Brain microvascular endothelial cell (primary cell): ENCODE data around the gene SMG6.
A peak's percentile ranks its signal among the peaks of the same experiment; 100 is the strongest.

ENCODE experiments used
- DNase-seq: peaks from one replicate; pipeline ENCODE4 v3.0.0-alpha.2; 2020
- H3K27ac ChIP-seq: fragments of 250-450 bp; sonication (Bioruptor Pico); 2 replicates; pipeline ENCODE4 v1.5.1; 2020; ENCODE audit warnings: mild to moderate bottlenecking, moderate library complexity
- H3K27me3 ChIP-seq: fragments of 250-450 bp; sonication (Bioruptor Pico); replicated peaks from 2 replicates; pipeline ENCODE4 v1.5.1; 2020; ENCODE audit warnings: mild to moderate bottlenecking
- H3K36me3 ChIP-seq: fragments of 250-450 bp; sonication (Bioruptor Pico); replicated peaks from 2 replicates; pipeline ENCODE4 v1.5.1; 2020; ENCODE audit warnings: mild to moderate bottlenecking
- H3K4me3 ChIP-seq: 2 replicates; pipeline ENCODE4 v1.5.1; 2011; ENCODE audit warnings: low read depth, mild to moderate bottlenecking, control low read depth, low read length, moderate library complexity
- in situ Hi-C: cut with HindIII; loops from 2 replicates; pipeline ENCODE4 v1.10.0; 2017; ENCODE audit warnings: low sequenced_read_pairs, low pct_ligation_motif_present
- TF ChIP-seq, protein P1 (sequence below): IDR thresholded peaks from 2 replicates; pipeline ENCODE4 v1.5.1; 2011; ENCODE audit warnings: low read depth, mild to moderate bottlenecking, moderate library complexity, low read length, control low read depth, inconsistent platforms; ENCODE audit errors: missing control alignments

Gene SMG6

DNA sequence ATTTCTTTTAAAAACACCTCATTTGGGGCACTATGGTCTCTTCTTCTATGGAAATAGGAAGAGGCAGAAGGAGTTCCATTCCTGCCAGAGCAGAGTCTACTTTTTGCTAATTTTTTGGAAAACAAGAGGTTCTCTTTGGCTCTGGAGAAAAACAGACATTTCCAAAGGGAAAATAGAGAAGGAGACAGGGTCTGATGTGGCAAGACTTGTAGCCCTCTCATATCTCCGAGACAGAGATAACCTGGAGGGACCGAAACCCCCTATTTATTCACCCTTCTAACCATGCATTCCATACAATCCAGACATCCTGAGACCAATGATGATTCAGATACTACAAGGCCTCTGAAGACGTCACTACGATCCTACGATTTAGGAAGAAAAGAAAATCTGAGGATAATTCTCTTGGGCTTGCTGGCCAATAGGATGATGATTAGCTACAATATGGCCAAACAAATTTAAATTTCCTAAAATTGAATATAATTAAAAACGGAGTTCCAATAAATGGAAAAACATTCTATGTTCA, 178.5 kb downstream of the SMG6 start:
- peak; percentile 87 for DNase-seq
- in situ Hi-C loops, result no loop called here
- Histone ChIP-seq H3K27me3 (no peaks in the 10 kb centered on the region), H3K4me3 (no peak overlapping the region), H3K27ac (peak overlapping the region; percentile 93), H3K36me3 (no peaks in the 10 kb centered on the region)
- TF ChIP-seq, protein P1, sequence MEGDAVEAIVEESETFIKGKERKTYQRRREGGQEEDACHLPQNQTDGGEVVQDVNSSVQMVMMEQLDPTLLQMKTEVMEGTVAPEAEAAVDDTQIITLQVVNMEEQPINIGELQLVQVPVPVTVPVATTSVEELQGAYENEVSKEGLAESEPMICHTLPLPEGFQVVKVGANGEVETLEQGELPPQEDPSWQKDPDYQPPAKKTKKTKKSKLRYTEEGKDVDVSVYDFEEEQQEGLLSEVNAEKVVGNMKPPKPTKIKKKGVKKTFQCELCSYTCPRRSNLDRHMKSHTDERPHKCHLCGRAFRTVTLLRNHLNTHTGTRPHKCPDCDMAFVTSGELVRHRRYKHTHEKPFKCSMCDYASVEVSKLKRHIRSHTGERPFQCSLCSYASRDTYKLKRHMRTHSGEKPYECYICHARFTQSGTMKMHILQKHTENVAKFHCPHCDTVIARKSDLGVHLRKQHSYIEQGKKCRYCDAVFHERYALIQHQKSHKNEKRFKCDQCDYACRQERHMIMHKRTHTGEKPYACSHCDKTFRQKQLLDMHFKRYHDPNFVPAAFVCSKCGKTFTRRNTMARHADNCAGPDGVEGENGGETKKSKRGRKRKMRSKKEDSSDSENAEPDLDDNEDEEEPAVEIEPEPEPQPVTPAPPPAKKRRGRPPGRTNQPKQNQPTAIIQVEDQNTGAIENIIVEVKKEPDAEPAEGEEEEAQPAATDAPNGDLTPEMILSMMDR, result no peak

DNA sequence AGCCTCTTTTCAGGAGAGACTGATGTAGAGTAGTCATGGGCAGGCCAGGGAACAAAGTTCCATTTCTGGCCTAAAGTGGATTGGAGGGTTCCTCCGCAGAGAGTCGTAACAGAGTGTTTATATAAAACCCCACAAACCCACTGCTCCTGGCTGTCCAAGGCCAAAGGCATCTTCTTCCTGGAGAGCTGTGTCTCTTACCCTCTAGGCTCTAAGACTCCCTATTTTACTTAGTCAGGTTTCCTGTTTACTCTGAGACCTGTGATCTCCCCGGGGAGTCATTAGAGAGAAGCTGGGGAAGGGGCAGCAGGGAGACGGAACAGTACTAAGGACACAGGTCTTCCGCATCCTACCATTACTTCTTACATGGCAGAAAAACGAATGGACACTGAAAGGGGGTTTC, 179.2 kb downstream of the SMG6 start:
- H3K27me3 ChIP-seq, result no peaks in the 10 kb centered on the region
- peak overlapping the region; percentile 93 for H3K27ac ChIP-seq
- TF ChIP-seq, protein P1, result no peak
- H3K4me3 ChIP-seq, result no peak overlapping the region
- H3K36me3 ChIP-seq, result no peaks in the 10 kb centered on the region
- in situ Hi-C loops, result no loop called here
- DNase-seq, result no peak

DNA sequence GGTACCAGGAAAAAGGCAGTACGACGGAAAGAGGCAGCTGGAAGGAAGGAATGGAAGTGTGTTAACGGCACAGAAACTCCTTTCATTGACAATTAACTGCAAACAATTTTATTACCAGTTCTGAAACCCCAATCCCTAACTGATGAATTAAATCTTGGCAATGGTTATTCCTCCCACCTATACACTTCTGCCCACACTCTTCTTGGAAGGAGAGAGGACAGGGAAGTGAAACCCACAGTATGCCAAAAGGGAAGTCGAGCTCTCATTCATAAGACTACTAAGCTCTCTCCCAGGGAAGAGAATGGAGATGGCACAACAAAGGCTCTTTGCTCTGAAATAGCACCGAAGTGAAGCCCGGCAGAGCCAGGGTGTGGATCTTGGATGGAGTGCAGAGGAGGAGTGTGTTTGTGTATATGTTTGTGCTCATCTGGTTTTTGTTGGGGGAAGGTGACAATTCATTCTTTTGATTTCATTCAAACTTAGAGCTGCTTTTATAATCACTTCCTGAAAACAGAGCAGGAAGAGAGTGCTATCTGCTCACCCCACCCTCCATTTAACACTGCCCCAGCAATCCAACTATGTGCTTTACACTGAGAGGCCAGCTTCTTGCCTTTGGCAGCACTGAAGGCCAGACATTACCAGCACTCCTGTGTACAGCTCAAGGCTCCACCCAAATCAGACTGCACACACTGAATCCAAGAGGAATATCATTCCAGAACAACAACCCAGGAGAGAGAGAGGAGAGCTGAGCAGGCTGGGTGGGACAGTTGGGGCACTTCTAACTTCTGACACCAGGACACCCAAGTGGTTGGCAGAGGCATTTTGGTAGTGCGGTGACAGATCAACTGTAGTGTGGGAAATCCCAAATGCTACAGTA, 180.0 kb downstream of the SMG6 start:
- DNase-seq, result no peak
- TF ChIP-seq, protein P1, result no peak
- Histone ChIP-seq H3K27ac (peak overlapping the region; percentile 93), H3K4me3 (no peak overlapping the region), H3K27me3 (no peaks in the 10 kb centered on the region), H3K36me3 (no peaks in the 10 kb centered on the region)
- in situ Hi-C loops, result no loop called here

DNA sequence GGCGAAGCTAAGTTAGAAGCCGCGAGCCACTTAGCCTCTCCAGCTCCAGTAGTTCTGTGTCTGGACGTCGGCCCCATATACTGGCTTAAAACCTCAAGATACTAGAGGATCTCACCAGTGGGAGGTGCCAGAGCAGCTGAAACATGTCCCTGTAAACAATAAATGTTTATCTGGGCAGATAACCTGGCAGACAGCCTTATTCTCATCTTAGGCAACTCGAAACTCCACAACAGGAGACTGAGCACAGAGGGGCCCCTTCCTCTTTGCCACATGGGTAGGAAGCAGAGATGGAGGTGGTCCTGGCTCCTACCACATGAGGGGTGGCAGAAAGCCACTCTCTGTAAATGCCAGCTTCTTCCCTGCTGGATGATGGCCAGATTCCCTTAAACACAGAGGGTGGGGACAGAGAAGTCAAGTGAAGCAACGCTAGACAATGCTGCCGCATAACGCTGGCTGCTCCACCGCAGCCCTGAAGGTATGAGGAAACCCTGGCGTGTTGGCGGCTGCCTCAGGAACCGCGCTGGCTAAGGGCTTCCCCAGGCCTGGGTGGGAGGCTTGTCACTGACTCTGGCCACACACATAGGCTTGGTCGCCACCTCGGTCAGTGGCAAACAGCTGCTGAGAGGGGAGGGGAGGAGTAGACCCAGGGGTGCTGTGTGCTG, 180.8 kb downstream of the SMG6 start:
- Histone ChIP-seq H3K36me3 (no peaks in the 10 kb centered on the region), H3K4me3 (no peak overlapping the region), H3K27ac (peak overlapping the region; percentile 93), H3K27me3 (no peaks in the 10 kb centered on the region)
- TF ChIP-seq, protein P1, result peak; percentile 19
- in situ Hi-C loops, result no loop called here
- peak; percentile 73 for DNase-seq

DNA sequence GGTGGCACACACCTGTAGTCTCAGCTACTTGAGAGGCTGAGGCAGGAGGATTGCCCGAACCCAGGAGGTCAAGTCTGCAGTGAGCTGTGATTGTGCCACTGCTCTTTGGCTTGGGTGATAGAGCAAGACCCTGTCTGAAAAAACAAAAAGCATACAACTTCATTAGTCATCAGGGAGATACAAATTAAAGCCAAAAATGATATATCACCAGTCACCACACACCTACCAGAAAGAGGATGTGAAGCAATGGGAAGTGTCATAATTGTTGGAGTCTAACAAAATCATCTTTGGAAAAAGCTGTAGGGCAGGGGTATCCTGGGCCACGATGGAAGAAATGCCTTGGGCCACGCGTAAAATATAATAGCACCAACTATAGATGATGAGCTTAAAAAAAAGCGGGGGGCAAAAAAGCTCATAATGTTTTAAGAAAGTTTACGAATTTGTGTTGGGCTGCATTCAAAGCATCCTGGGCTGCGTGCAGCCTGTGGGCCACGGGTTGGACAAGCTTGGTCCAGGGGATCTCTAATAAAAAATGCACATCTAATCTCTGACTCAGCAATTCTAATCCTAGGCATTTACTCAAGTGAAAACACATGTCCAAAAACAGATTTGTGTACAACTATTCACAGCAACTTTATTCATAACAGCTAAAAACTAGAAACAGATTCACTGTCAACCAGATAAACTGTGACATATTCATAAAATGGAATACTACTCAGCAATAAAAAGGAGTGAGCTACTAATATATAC, 182.8 kb downstream of the SMG6 start:
- TF ChIP-seq, protein P1, result no peak
- no peaks in the 10 kb centered on the region for H3K36me3 ChIP-seq
- no peak for DNase-seq

More for the DNA sequence above, 182.8 kb downstream of the SMG6 start:
- in situ Hi-C loops, result no loop called here
- Histone ChIP-seq H3K4me3 (no peak overlapping the region), H3K27me3 (no peaks in the 10 kb centered on the region), H3K27ac (no peak overlapping the region)
